GM12891 (cell line): ENCODE data around the gene SF1.

Experiments used
- PAX5 ChIP-seq: IDR thresholded peaks from 2 replicates; pipeline ENCODE4 v1.6.1; 2011; ENCODE audit warnings: low read length, moderate library complexity, mild to moderate bottlenecking; ENCODE audit not compliant: insufficient read depth, severe bottlenecking
- POLR2A ChIP-seq: IDR thresholded peaks from 2 replicates; pipeline ENCODE4 v1.6.1; 2011; ENCODE audit warnings: low read depth, low read length, control low read depth
- POLR2AphosphoS5 ChIP-seq: IDR thresholded peaks from 2 replicates; pipeline ENCODE4 v1.6.1; 2011; ENCODE audit warnings: low read depth, low read length, control low read depth
- POU2F2 ChIP-seq: IDR thresholded peaks from 2 replicates; pipeline ENCODE4 v1.6.1; 2011; ENCODE audit warnings: low read depth, mild to moderate bottlenecking, control low read depth, low read length, moderate library complexity
- SPI1 ChIP-seq: IDR thresholded peaks from 2 replicates; pipeline ENCODE4 v1.6.1; 2011; ENCODE audit warnings: low read depth, low read length, control low read depth
- TAF1 ChIP-seq: IDR thresholded peaks from 2 replicates; pipeline ENCODE4 v1.6.1; 2011; ENCODE audit warnings: low read depth, low read length, control low read depth

DNA sequence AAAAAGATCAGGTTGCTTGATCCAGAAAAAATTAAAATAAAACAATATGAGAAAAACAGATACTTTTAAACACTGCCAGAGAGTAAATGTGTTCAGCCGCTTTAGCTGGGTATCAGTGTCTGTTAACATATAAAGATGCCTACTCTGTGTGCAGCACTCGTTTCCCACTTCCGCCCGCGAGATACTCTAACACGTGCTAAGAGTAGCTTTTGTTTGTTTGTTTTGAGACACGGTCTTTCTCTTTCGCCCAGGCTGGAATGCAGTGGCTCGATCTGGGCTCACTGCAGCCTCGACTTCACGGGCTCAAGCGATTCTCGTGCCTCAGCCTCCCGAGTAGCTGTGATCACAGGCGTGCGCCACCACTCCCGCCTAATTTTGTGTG lies 32.5 kb upstream of the SF1 start:
- TF ChIP-seq POLR2A (no peak), POLR2AphosphoS5 (no peak), TAF1 (no peak), SPI1 (peak; percentile 55), POU2F2 (no peak), PAX5 (no peak)
